ENCODE measurements around the gene RTEL1. TPM values are rescaled to one million over a fixed set of nuclear protein-coding genes. Genes with fewer than 3 reads are reported as not detected.

RTEL1 gene
- total RNA-seq, 2 donors from 2014 or later = 7.3 to 50.4 TPM

GRCh38 chr20:63734111-63734945 is 76.2 kb downstream of the RTEL1 start:
- DNase-seq = no peak
- 89 to 93% methylated on average over 17 to 18 of the region's 25 CpGs for WGBS, 2 donors
- intact Hi-C loops (cut with DNase I) = loop anchor here (10.0 kb wide), 1 partner anchor 80 kb away; the partner anchor contains the start of genes RTEL1 and STMN3
- H3K4me3 ChIP-seq = no peak overlapping the region
- H3K9me3 ChIP-seq = no peaks in the 10 kb centered on the region
- no peaks in the 10 kb centered on the region for H3K27me3 ChIP-seq
- ATAC-seq = no peak
- TF ChIP-seq POLR2A (IDR thresholded peaks at IDR 0.05) (no peak), CTCF (IDR thresholded peaks at IDR 0.05) (no peak)
- H3K27ac ChIP-seq = no peak overlapping the region
- peaks cover 0 to 8% of the 10 kb centered on the region in 2 donors for H3K36me3 ChIP-seq (replicated peaks in 1 of 2; ENCODE audit: insufficient read depth in 1 of 2, low read depth in 2 of 2)
- H3K4me1 ChIP-seq = peaks cover 23% of the 10 kb centered on the region

- no peaks in the 10 kb centered on the region for H3K9me3 ChIP-seq
- H3K4me3 ChIP-seq = no peak overlapping the region
- H3K36me3 ChIP-seq (replicated peaks in 1 of 2; ENCODE audit: insufficient read depth in 1 of 2, low read depth in 2 of 2) = peaks cover 0 to 8% of the 10 kb centered on the region in 2 donors
- H3K27me3 ChIP-seq = no peaks in the 10 kb centered on the region
- intact Hi-C loops (cut with DNase I) = loop anchor here (5.0 to 10.0 kb wide), 2 partner anchors 33 to 80 kb away; partner anchors contain the start of genes RTEL1 and STMN3
- no peak overlapping the region for H3K27ac ChIP-seq
- no peak for TF ChIP-seq CTCF (IDR thresholded peaks at IDR 0.05)
- TF ChIP-seq POLR2A (IDR thresholded peaks at IDR 0.05) = no peak
- H3K4me1 ChIP-seq = peaks cover 23% of the 10 kb centered on the region
- ATAC-seq = no peak
- no peak for DNase-seq
- WGBS, 2 donors = 92 to 94% methylated on average over 20 to 48 of the region's 48 CpGs
Observed at GRCh38 chr20:63734946-63735858, 77.1 kb downstream of the RTEL1 start.

GRCh38 chr20:63735859-63736718 is 78.0 kb downstream of the RTEL1 start, which contains the start of gene LIME1:
Gene LIME1, plus strand, starts transcription at chr20:63736664. Its CDS starts 886 bp downstream, at chr20:63737550.
- DNase-seq (no peak), ATAC-seq (no peak)
- 84 to 92% methylated on average over 27 to 31 of the region's 31 CpGs for WGBS, 2 donors

More at GRCh38 chr20:63735859-63736718, 78.0 kb downstream of the RTEL1 start, which contains the start of gene LIME1:
- H3K27ac ChIP-seq = no peak within 1 kb of the TSS
- peaks cover 0 to 8% of the 10 kb centered on the region in 2 donors for H3K36me3 ChIP-seq (replicated peaks in 1 of 2; ENCODE audit: insufficient read depth in 1 of 2, low read depth in 2 of 2)
- H3K9me3 ChIP-seq = no peaks in the 10 kb centered on the region
- no peaks in the 10 kb centered on the region for H3K27me3 ChIP-seq
- no peak within 1 kb of the TSS for H3K4me3 ChIP-seq
- intact Hi-C loops (cut with DNase I) = loop anchor here (5.0 to 10.0 kb wide), 2 partner anchors 34 to 81 kb away; partner anchors contain the start of genes RTEL1 and STMN3
- H3K4me1 ChIP-seq = peaks cover 32% of the 10 kb centered on the region
- no peak for TF ChIP-seq CTCF (IDR thresholded peaks at IDR 0.05)
- TF ChIP-seq POLR2A (IDR thresholded peaks at IDR 0.05) = no peak

All from body of pancreas (tissue), 4 donors.